Measurements from ENCODE around the gene RBBP6. TPM values are rescaled to one million over a fixed set of nuclear protein-coding genes. Genes with fewer than 3 reads are reported as not detected.

The RBBP6 gene
- total RNA-seq, 1 experiment from 2014 or later = 54.8 TPM

- H3K4me1 ChIP-seq (ENCODE audit: insufficient read depth, low read length) = no peaks in the 10 kb centered on the region
- H3K23ac ChIP-seq (ENCODE audit: insufficient read length, low read depth, low read length) = no peak overlapping the region
- H3K18ac ChIP-seq (ENCODE audit: insufficient read length, low read depth, low read length) = no peak overlapping the region
- no peak overlapping the region for H4K91ac ChIP-seq (ENCODE audit: insufficient read length, low read depth, low read length)
- H2AK5ac ChIP-seq (ENCODE audit: insufficient read length, low read length) = no peak overlapping the region
- H3K36me3 Mint-ChIP-seq (ENCODE audit: insufficient read depth in 1 of 3, low read depth in 3 of 3) = peaks cover 0 to 2% (median 0%) of the 10 kb centered on the region in 3 experiments; a peak in 1 of 7 replicates
- DNase-seq = no peak
- no peaks in the 10 kb centered on the region for H3K9me3 ChIP-seq (ENCODE audit: control insufficient read depth, low read depth, low read length)
- no peak overlapping the region for H4K5ac ChIP-seq (ENCODE audit: insufficient read length, low read depth, low read length)
- H2BK12ac ChIP-seq (ENCODE audit: insufficient read length, low read depth, low read length) = no peak overlapping the region
- H3K27ac Mint-ChIP-seq = no peak overlapping the region
- H2BK15ac ChIP-seq (ENCODE audit: low read depth, low read length) = no peak overlapping the region
- H3K9ac ChIP-seq (ENCODE audit: extremely low read depth, insufficient read length, low read length) = no peak overlapping the region
- H3K27me3 ChIP-seq (ENCODE audit: insufficient read depth, low read length) = no peaks in the 10 kb centered on the region
- no peak overlapping the region for H3K4me2 ChIP-seq (ENCODE audit: insufficient read depth, insufficient read length, low read length)
- no peaks in the 10 kb centered on the region for H3K79me1 ChIP-seq (ENCODE audit: insufficient read depth, low read depth, low read length, poor library complexity, severe bottlenecking)
- no peak overlapping the region for H3K27ac ChIP-seq (ENCODE audit: insufficient read length, low read depth, low read length)
- H2BK20ac ChIP-seq (ENCODE audit: low read depth, low read length, poor library complexity, severe bottlenecking) = no peak overlapping the region
- H4K20me1 ChIP-seq (ENCODE audit: control insufficient read depth, insufficient read depth, insufficient read length) = no peaks in the 10 kb centered on the region
- no peak overlapping the region for H4K8ac ChIP-seq (replicated peaks; ENCODE audit: insufficient read length, low read depth, low read length)
- H3K56ac ChIP-seq (ENCODE audit: insufficient read length, low read depth, low read length) = no peak overlapping the region
- peaks cover 2 to 5% of the 10 kb centered on the region in 2 experiments; a peak in 3 of 5 replicates for H3K9me3 Mint-ChIP-seq
- peaks cover 11 to 15% of the 10 kb centered on the region in 2 experiments for H3K4me1 Mint-ChIP-seq
- no peaks in the 10 kb centered on the region for H3K79me2 ChIP-seq (ENCODE audit: insufficient read depth, low read length)
- TF ChIP-seq CTCF (conservative IDR thresholded peaks at IDR 0.05) = no peak
- no peak overlapping the region for H3K4ac ChIP-seq (ENCODE audit: low read depth, low read length)
- H3K27me3 Mint-ChIP-seq (ENCODE audit: low read depth) = peaks cover 27% of the 10 kb centered on the region
- H2BK5ac ChIP-seq (ENCODE audit: insufficient read length, low read length) = no peak overlapping the region
- H3K14ac ChIP-seq (ENCODE audit: insufficient read depth, low read length) = no peak overlapping the region
- no peaks in the 10 kb centered on the region for H3K23me2 ChIP-seq (ENCODE audit: insufficient read length, low read depth, low read length, poor library complexity, severe bottlenecking)
- no peak overlapping the region for H2AFZ ChIP-seq (ENCODE audit: low read length)
- WGBS (ENCODE audit: extremely low coverage, insufficient read length, low lambda C conversion rate) = no CpG with 5 or more reads among the region's 2 CpGs
- H3T11ph ChIP-seq (ENCODE audit: low read length) = no peak overlapping the region
- H2BK120ac ChIP-seq (ENCODE audit: low read depth, low read length, poor library complexity, severe bottlenecking) = no peak overlapping the region
- no peak overlapping the region for H3K4me3 Mint-ChIP-seq
These were observed 29.8 kb upstream of the RBBP6 start for GRCh38 chr16:24509536-24509935.

Data from H9 (cell line).